RPMI8226 (cell line): ENCODE measurements around the gene KRT7.

Source experiments
- DNase-seq: peaks from one replicate; pipeline ENCODE4 v3.0.0-alpha.2; 2015

KRT7 gene

GRCh38 chr12:52212701-52213563 is 20.1 kb upstream of the KRT7 start:
- DNase-seq: no peak

- DNase-seq: peak; percentile 95
These were observed 19.3 kb upstream of the KRT7 start for GRCh38 chr12:52213564-52214420.

GRCh38 chr12:52214421-52214802 is 18.6 kb upstream of the KRT7 start:
- DNase-seq: no peak

- peak; percentile 83 for DNase-seq
These were observed 17.4 kb upstream of the KRT7 start for GRCh38 chr12:52215587-52216031.

- DNase-seq: no peak
These were observed 16.9 kb upstream of the KRT7 start for GRCh38 chr12:52216100-52216499.

- DNase-seq: peak; percentile 58
These were observed 16.2 kb upstream of the KRT7 start for GRCh38 chr12:52216807-52217206.

- peak; percentile 91 for DNase-seq
These were observed 15.8 kb upstream of the KRT7 start for GRCh38 chr12:52217223-52217622.

GRCh38 chr12:52218001-52218400 is 15.0 kb upstream of the KRT7 start:
- DNase-seq: no peak

GRCh38 chr12:52220477-52220876 is 12.6 kb upstream of the KRT7 start:
- no peak for DNase-seq

- DNase-seq: no peak
These were observed 11.8 kb upstream of the KRT7 start for GRCh38 chr12:52221070-52221781.

GRCh38 chr12:52221912-52222457 is 11.1 kb upstream of the KRT7 start:
- DNase-seq: peak; percentile 95

- no peak for DNase-seq
These were observed 10.4 kb upstream of the KRT7 start for GRCh38 chr12:52222692-52223091.

- no peak for DNase-seq
These were observed 9.5 kb upstream of the KRT7 start for GRCh38 chr12:52223406-52224039.

GRCh38 chr12:52224151-52224550 is 8.9 kb upstream of the KRT7 start:
- DNase-seq: no peak

- DNase-seq: no peak
These were observed 7.3 kb upstream of the KRT7 start for GRCh38 chr12:52225752-52226151.

- no peak for DNase-seq
These were observed 6.6 kb upstream of the KRT7 start for GRCh38 chr12:52226446-52226845.

GRCh38 chr12:52227606-52228166 is 5.4 kb upstream of the KRT7 start:
- DNase-seq: no peak

- no peak for DNase-seq
These were observed 4.7 kb upstream of the KRT7 start for GRCh38 chr12:52228366-52228765.

- DNase-seq: peak; percentile 92
These were observed 4.1 kb upstream of the KRT7 start for GRCh38 chr12:52228931-52229330.

GRCh38 chr12:52229836-52230343 is 3.2 kb upstream of the KRT7 start:
- no peak for DNase-seq

GRCh38 chr12:52230364-52231281 is 2.4 kb upstream of the KRT7 start:
- no peak for DNase-seq
